ENCODE measurements around the gene GRIFIN.

The GRIFIN gene

GRCh38 chr7:2497500-2498336, 21.5 kb upstream of the GRIFIN start:
- DNase-seq, result no peak

GRCh38 chr7:2497065-2497464, 20.9 kb upstream of the GRIFIN start:
- no peak for DNase-seq

- no peak for DNase-seq
Measured at GRCh38 chr7:2496375-2496774, 20.2 kb upstream of the GRIFIN start.

- DNase-seq, result no peak
Measured at GRCh38 chr7:2495418-2496299, 19.5 kb upstream of the GRIFIN start.

DNA sequence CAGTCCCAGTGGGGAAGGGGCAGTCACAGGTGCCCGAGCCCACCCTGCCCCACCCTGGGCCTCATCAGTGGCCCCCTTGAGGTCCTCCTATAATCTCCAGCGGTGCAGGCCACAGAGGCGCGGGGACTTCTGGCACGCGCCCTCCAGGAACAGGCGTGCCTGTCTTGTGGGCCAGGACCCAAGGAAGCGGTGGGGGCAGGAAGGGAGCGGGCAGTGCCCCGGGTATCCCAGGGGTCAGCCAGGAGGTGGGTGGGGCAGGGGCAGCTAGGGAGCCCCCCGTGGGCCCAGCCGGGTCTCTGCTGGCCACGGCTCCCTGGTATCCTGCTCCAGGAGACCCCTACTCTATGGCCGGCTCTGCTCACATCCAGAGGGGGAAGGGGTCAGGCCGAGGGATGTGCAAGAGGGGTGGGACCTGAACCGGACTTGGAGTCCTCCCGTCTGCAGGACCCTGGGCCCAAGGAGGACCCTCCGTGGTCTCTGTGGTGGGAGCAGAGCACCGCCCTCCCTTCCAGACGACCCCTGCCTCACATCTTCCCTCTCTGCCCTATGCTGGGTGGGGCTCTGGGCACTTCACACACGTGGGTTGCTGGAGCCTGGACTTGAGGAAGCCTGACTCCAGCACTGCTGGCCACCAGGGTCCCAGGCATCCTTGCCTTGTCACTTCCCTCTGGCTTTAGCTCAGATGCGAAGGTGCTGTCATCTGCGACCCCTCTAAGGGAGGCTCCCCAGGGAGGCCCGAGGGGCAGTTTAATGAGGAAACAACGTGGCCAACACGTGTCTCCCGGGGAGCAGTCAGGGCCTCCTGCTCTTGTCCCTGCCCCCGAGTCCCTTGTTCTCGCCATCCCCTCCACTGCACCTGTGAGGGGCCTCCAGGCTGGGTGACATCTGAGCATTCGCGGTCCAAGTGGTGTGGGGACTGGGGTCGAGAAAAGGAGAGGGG, 18.3 kb upstream of the GRIFIN start:
- DNase-seq, result no peak

GRCh38 chr7:2493205-2494164, 17.3 kb upstream of the GRIFIN start:
- DNase-seq, result peak; percentile 66

DNA sequence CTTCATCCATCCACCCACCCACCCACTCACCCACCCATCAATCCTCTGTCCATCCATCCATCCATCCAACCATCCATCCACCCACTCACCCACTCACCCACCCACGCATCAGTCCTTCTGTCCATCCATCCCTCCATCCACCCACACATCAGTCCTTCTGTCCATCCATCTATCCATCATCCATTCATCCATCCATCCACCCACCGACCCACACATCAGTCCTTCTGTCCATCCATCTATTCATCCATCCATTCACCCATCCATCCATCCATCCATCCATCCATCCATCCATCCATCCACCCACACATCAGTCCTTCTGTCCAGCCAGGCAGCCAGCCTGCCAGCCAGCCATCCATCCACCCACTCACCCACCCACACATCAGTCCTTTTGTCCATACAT, 15.8 kb upstream of the GRIFIN start:
- DNase-seq, result no peak

DNA sequence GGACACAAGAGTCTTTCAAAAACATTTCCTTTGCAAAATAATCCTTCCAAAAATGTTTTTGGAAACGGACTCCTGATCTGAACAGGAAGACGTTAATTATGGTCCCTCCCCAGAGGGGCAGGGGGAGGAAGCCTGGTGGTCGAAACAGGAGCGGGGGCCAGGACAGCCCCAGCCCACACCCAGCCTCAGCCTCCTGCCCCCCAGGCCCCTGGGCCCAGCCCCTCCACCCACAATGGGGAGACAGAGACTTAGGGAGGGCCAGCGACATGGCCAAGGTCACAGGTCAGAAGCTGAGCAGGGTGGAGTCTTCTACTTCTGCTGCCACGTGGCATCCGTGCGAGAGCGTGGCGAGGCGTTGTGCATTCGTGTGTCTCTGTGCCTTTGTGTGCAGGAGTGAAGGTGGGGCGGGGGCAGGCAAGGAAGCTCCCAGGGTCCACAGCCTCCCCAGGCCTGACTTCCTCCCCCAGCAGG, 14.0 kb upstream of the GRIFIN start:
- no peak for DNase-seq

DNA sequence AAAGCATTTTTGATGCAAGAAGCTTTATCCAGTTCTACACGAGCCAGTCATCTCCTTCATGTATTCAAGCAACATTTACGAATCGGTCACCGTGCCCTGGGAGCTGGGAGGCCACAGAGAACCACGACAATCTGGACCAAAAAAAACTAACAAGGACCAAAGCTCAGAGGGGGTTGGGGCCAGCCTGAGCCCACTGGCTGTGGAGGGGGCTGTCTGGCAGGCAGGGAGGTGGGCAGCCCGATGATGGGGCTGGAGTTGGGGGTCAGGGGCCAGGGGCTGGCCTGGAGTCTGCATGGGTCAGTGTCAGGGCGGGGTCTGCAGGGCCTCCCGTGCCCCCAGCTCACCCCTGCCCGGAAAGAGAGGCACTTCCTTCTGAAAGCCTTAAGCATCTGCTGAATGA, 12.5 kb upstream of the GRIFIN start:
- no peak for DNase-seq

- DNase-seq, result peak; percentile 44
Measured at GRCh38 chr7:2488272-2488645, 12.1 kb upstream of the GRIFIN start.

DNA sequence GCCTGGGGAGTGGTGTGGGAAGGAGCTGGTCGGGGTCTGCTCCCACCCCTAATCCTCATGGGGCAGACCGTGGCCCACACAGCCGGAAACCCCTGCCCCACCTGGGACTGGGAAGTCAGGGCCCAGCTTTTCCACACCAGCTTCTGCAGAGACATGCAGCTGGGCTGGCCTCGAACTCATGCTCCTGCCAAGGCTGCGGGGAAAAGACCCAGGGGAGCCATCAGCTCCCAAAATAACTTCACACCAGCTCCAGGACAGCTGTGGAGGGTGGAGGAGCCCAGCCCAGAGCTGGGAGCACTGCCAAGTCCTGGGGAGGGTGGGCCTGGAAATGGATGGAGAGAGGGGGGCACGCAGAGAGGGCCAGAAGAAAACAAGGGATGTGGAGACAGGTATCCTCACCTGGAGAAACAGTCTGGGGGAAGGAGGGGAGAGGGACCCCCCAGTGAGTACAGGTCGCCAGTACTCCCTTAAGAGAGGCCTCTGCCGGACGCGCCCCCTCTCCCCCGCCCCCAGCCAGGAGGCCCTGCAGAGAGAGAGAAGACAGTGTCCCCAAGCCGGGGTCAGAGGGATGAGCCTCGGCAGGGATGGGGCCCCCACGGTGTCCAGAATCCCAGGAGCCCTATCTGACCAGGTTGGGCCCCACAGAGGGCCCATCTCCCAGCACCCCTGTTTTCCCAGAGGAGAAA, 11.5 kb upstream of the GRIFIN start:
- DNase-seq, result peak; percentile 18

- no peak for DNase-seq
Measured at GRCh38 chr7:2484868-2485267, 8.7 kb upstream of the GRIFIN start.

DNA sequence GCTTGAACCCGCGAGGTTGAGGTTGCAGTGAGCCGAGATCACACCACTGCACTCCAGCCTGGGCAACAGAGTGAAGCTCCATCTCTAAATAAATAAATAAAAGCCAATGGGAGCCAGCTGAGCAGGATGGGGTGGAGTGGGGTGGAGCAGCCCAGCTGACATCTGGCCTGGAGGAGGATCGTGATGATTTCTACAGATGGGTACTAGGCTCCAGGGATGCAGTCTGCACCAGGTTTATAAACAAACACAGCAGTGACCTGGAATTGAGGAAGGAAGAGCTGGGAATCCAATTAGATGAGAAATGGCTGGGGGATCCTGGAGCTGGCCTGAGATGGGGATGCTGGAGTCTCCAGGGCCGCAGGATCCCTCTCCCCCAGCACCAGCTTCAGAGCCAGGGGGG, 7.3 kb upstream of the GRIFIN start:
- DNase-seq, result no peak

GRCh38 chr7:2482725-2483451, 6.7 kb upstream of the GRIFIN start:
- no peak for DNase-seq

GRCh38 chr7:2481195-2481594, 5.0 kb upstream of the GRIFIN start:
- no peak for DNase-seq

DNA sequence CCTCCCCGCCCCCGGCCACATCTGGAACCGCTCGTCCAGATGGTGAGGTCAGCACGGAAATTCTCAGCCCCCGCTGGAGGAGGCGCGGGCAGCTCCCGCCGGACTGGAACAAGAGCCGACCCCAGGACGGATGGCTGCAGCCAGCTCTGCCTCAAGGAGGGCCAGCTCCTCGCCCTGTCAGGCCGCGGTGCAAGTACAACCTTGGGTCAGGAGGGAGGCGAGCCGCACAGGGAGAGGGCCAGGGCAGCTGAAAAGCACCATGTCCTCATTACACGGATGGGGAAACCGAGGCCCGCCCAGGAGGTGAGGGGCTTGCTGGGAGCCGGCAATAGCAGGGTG, 3.8 kb upstream of the GRIFIN start:
- DNase-seq, result no peak

DNA sequence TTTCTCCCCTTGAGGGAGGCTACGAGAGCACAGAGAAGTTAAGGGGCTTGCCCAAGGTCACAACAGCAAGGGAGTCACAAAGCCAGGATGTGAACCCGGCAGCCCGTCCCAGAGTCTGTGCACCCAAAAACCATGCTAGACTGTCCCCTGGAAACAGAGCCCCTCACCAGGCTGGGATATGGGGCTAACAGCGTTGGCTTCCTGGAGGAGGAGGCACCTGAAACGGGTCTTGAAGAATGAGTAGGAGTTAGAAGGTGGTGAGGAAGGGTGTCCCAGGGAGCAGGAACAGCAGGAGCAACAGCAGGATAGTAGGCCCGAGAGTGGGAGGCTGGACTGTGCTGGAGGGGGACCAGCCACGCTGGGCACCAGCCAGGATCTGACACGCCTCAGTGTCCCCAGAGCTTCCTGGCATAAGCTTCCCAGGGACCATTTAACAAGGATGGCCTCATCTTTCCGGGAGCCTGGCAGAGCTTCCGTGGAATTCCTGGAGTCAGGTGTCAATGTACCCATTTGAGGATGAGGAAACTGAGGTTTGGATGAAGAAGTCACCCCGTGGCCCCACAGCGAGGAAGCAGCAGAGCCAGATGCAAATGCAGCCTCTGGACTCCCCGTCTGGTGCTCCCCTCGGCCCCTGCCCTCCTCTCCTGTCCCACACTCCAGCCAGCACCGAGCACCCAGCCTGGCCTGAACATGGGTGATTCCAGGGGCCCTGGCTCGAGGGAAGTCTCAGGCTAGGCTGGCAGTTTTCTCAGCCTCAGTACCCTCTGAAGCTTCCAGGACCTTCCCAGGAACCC, 3.3 kb upstream of the GRIFIN start:
- DNase-seq, result no peak

- no peak for DNase-seq
Measured at GRCh38 chr7:2478800-2479199, 2.6 kb upstream of the GRIFIN start.

DNA sequence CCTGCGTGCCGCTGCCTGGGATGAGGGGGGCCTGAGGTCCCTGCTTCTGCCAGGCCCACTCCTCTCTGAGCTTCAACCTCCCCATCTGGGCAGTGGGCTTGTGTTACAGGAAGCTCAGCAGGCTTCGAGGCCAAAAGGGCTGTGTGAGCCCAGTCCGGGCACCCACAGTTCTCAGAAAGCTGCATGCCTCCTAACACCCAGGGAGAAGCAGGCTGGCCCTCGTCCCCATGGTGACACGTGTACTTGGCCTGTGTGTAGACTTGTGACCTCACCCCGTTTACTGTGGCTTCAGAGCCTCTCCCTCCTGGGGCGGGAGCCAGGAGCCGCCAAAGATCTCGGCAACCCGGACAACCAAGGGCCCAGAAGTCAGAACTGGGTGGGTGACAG, 2.2 kb upstream of the GRIFIN start:
- peak; percentile 31 for DNase-seq
